Panc1 (cell line): Measurements from ENCODE around the gene DGLUCY.
"Not testable (repeated sequence)": the region's sequence is repeated elsewhere in the genome, so short reads cannot be mapped to it uniquely, and the experiment has no call there.

Experiments
- CTCF ChIP-seq: fragments of 450-650 bp; IDR thresholded peaks from 2 replicates; pipeline ENCODE4 v1.5.1; 2017; ENCODE audit warnings: mild to moderate bottlenecking
- POLR2AphosphoS5 ChIP-seq: IDR thresholded peaks from 2 replicates; pipeline ENCODE4 v1.6.1; 2012; ENCODE audit warnings: mild to moderate bottlenecking, low read depth, low read length, moderate library complexity
- SIN3A ChIP-seq: IDR thresholded peaks from 2 replicates; pipeline ENCODE4 v1.6.1; 2012; ENCODE audit warnings: low read depth, mild to moderate bottlenecking, low read length, moderate library complexity, borderline replicate concordance; ENCODE audit not compliant: insufficient read depth
- TCF7L2 ChIP-seq: IDR thresholded peaks from 2 replicates; pipeline ENCODE4 v1.6.1; 2011; ENCODE audit warnings: mild to moderate bottlenecking, low read depth, low read length, inconsistent platforms
- TF ChIP-seq, protein P1 (sequence below), 2 experiments: IDR thresholded peaks; 2 replicates each; pipeline ENCODE4 v1.6.1; 2011 to 2012; ENCODE audit warnings: low read depth in 2 of 2, control low read depth in 1 of 2, low read length in 1 of 2, mild to moderate bottlenecking in 1 of 2, moderate library complexity in 1 of 2; ENCODE audit not compliant: insufficient read depth in 1 of 2

DNA sequence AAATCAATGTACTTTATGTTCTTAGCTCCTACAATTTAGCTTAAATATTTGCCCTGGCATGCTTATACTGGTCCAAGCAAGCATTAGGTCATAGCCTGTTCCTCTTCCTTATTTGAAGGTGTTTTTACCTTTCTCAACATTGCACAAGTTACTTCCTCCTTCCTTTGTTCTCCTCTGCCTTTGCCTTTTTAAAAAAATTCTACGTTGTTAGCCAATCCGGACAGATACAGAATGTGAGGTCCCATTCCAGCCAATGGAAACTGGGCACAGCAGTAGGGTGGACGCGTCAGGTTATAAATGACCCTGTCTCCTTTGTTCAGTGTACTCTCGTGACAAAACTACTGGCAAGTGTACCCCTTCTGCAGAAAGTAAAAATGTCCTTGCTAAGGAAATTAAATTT is 26.4 kb upstream of the DGLUCY start:
- TF ChIP-seq CTCF, TCF7L2, POLR2AphosphoS5, SIN3A: not testable (repeated sequence)
- TF ChIP-seq, protein P1, sequence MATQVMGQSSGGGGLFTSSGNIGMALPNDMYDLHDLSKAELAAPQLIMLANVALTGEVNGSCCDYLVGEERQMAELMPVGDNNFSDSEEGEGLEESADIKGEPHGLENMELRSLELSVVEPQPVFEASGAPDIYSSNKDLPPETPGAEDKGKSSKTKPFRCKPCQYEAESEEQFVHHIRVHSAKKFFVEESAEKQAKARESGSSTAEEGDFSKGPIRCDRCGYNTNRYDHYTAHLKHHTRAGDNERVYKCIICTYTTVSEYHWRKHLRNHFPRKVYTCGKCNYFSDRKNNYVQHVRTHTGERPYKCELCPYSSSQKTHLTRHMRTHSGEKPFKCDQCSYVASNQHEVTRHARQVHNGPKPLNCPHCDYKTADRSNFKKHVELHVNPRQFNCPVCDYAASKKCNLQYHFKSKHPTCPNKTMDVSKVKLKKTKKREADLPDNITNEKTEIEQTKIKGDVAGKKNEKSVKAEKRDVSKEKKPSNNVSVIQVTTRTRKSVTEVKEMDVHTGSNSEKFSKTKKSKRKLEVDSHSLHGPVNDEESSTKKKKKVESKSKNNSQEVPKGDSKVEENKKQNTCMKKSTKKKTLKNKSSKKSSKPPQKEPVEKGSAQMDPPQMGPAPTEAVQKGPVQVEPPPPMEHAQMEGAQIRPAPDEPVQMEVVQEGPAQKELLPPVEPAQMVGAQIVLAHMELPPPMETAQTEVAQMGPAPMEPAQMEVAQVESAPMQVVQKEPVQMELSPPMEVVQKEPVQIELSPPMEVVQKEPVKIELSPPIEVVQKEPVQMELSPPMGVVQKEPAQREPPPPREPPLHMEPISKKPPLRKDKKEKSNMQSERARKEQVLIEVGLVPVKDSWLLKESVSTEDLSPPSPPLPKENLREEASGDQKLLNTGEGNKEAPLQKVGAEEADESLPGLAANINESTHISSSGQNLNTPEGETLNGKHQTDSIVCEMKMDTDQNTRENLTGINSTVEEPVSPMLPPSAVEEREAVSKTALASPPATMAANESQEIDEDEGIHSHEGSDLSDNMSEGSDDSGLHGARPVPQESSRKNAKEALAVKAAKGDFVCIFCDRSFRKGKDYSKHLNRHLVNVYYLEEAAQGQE (IDR thresholded peaks at IDR 0.05; ENCODE audit: insufficient read depth in 1 of 2, low read depth in 2 of 2, low read length in 1 of 2): not testable (repeated sequence)
